GM13976 (cell line): ENCODE data around the gene MESD.
A peak's percentile ranks its signal among the peaks of the same experiment; 100 is the strongest.

Source experiments
- DNase-seq: peaks from one replicate; pipeline ENCODE4 v3.0.0; 2012; ENCODE audit warnings: low spot score
- CTCF ChIP-seq: IDR thresholded peaks from 2 replicates; pipeline ENCODE4 v1.5.1; 2012; ENCODE audit warnings: borderline replicate concordance, mild to moderate bottlenecking; ENCODE audit not compliant: insufficient read depth; ENCODE audit errors: extremely low read depth, missing control alignments, control extremely low read depth
- in situ Hi-C: fragments of 300-500 bp; cut with MboI; formaldehyde crosslinking; loops from one replicate; pipeline ENCODE4 v1.12.0; 2022; ENCODE audit warnings: low sequenced_read_pairs, mixed read lengths, inconsistent platforms; ENCODE audit not compliant: unreplicated experiment

Gene MESD

DNA sequence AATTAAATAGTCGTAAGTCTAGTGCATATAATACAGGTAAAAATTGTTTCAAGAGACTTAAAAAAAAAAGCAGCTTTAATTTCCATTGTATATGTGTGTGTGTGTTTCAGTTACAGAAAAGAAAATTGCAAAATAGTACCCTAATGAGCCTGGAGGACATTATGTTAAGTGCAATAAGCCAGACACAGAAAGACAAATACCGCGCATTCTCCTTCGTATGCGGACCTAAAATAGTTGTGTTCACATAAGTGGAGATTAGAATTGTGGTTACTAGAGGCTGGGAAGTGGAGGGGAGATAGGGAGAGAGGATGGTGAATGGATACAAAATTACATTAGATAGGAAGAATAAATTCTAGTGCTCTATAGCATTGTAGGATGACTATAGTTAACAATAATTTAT, 3.6 kb downstream of the MESD start:
- in situ Hi-C loops, result loop anchor here (25.0 kb wide), 1 partner anchor 276 kb away; no protein-coding TSS in a partner anchor
- DNase-seq, result no peak
- TF ChIP-seq CTCF, result no peak

GRCh38 chr15:80984856-80985255, 4.8 kb downstream of the MESD start:
- no peak for DNase-seq
- no peak for TF ChIP-seq CTCF
- in situ Hi-C loops, result loop anchor here (25.0 kb wide), 1 partner anchor 277 kb away; no protein-coding TSS in a partner anchor

DNA sequence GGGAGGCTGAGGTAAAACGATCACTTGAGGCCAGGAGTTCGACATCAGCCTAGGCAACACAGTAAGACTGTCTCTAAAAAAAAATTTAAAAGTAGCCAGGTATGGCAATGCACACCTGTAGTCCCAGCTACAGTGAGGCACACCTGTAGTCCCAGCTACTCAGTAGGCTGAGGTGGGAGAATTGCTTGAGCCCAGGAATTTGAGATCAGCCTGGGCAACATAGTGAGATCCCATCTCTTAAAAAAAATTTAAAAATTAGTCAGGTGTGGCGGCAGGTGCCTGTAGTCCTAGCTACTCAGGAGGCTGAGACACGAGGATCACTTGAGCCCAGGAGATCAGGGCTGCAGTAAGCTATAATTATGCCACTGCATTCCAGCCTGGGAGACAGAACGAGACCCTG, 6.8 kb downstream of the MESD start:
- TF ChIP-seq CTCF, result no peak
- in situ Hi-C loops, result loop anchor here (25.0 kb wide), 1 partner anchor 279 kb away; no protein-coding TSS in a partner anchor
- DNase-seq, result no peak

DNA sequence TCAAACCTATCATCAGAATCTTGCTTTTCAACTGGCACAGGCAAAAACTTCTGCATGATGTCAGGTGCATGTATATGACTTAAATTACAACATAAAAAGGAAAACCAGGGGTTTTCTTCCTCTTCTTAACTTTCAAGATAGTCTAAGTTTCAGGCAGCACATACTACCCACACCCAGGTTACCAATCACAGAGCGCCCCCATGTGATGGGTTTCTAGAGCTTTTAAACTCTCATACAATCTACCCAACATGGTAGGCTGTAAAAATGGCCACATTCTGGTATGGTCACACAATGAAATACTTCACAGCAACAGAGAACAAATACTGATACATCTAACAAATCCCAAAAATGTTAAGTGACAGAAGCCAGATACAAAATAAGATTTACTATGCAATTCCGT, 7.4 kb downstream of the MESD start:
- in situ Hi-C loops, result loop anchor here (25.0 kb wide), 1 partner anchor 280 kb away; no protein-coding TSS in a partner anchor
- peak; percentile 38 for TF ChIP-seq CTCF
- peak; percentile 59 for DNase-seq

DNA sequence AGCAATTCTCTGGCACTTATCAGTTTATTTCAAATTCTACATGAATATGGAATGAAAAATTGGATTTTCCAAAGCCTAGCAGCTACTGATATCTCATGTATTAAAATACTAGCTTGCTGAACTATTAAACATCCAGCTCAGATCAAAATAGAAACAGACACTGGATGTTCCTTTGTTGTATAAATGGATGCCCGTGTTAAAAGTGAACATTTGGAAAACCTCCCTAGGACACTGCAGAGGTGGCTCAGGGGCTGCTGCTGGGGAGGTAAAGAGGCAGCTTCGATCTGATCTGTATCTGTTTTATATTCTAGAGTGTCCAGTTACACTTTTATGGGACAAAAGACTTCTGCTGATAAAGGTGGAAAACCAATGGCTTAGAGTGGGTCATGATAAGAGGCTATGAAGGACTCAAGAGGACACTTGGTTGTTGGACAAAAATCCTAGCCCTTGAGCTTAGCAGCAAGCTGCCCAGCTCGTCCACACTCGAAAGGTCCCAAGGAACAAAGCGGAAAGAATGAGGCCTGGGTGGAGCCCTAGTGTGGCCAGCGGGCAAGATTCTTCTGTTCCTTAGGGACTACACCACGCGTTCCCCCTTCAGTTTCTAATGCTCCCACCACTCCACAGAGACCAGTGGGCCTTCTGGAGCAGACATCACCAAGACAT, 9.9 kb downstream of the MESD start:
- TF ChIP-seq CTCF, result no peak
- in situ Hi-C loops, result loop anchor here (10.0 to 25.0 kb wide), 2 partner anchors 283 to 525 kb away; no protein-coding TSS in a partner anchor
- no peak for DNase-seq

- no peak for TF ChIP-seq CTCF
- in situ Hi-C loops, result loop anchor here (10.0 to 25.0 kb wide), 2 partner anchors 283 to 524 kb away; no protein-coding TSS in a partner anchor
- DNase-seq, result no peak
Measured at GRCh38 chr15:80978685-80979329, 10.8 kb downstream of the MESD start.
